IPS-11a (cell line): Measurements from ENCODE around the gene CHD5.

Source experiments
- H3K4me3 ChIP-seq: one replicate; pipeline ENCODE4 v1.5.1; 2013; ENCODE audit warnings: low read depth, low read length, control low read depth

Gene CHD5

DNA sequence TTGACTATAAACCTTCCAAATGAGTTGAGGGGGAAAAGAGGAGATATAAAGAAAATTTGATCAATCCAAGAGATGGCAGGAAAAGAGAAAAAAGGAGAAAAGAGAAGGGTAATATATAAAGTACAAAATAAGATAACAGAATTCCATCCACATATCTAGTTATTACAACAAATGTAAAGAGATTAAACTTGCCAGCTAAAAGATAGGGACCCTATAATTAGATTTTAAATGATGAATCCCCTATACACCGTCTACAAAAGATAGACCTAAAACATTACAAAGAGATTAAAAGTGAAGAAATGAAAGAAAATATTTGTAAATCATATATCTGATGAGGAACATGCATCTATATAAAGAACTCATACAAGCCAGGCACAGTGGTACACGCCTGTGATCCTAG is 63.1 kb downstream of the CHD5 start:
- no peak overlapping the region for H3K4me3 ChIP-seq

DNA sequence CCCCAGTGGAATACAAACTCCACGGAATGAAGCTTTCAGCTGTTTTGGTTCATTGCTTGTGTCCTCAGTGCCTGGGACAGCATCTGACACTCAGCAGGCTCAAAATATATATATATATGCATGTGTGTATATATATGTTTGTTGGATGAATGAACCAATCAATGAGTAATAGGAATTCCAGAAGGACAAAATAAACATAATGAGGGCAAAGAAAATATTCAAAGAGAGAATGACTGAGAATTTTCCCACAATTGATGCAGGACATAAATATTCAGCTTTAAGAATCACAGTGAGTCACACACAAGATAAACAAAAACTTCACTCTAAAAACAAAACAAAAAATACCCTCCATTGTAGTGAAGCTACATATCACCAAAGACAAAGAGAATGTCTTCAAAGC is 64.0 kb downstream of the CHD5 start:
- H3K4me3 ChIP-seq = no peak overlapping the region

GRCh38 chr1:6113745-6114144 is 66.4 kb downstream of the CHD5 start:
- H3K4me3 ChIP-seq = no peak overlapping the region

DNA sequence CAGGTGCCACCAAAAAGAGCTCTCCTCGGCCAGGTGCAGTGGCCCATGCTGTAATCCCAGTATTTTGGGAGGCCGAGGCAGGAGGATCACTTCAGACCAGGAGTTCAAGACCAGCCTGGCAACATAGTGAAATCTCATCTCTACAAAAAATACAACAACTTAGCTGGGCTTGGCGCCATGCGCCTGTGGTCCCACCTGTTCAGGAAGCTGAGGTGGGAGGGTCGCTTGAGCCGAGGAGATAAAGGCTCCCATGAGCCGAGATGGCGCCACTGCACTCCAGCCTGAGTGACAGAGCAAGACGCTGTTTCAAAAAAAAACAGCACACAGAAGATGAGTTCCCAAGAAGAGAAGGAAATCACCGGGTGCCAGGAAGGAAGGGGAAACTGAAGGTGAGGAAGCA is 67.0 kb downstream of the CHD5 start:
- H3K4me3 ChIP-seq = no peak overlapping the region

- no peak overlapping the region for H3K4me3 ChIP-seq
Measured at GRCh38 chr1:6112690-6113005, 67.5 kb downstream of the CHD5 start.

DNA sequence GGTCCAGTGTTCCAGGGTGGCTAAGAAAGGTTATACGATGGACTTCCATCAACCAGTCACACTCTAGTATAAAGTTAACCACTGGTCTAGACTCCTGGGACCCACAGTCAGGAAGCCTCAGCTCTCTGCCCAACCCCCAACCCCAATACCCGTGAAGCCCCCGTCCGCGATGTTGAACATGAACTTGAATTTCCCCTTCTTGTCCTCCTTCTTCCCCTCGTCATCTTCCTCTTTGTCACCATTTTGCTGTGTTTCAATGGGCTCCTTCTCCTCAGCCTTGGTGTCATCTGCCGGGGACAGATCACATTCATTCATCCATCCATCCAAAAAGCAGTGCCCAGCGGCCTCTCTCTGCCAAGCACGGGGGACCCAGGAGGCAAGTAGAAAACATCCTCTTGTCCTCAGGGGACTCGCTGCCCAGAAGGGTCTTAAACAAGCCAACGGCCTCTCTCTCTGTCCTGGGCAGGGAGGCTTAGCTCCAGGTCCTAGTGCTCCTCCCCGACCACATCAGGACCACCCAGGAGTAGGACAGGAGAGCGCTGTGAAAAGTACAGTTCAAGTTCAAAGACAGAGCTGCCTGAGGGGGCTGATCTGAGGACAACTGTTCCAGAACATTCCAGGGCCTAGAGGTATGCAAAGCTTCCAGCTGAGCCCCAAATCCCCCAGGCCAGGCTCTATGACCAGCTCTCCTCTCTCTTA is 68.0 kb downstream of the CHD5 start:
- H3K4me3 ChIP-seq = no peak overlapping the region

DNA sequence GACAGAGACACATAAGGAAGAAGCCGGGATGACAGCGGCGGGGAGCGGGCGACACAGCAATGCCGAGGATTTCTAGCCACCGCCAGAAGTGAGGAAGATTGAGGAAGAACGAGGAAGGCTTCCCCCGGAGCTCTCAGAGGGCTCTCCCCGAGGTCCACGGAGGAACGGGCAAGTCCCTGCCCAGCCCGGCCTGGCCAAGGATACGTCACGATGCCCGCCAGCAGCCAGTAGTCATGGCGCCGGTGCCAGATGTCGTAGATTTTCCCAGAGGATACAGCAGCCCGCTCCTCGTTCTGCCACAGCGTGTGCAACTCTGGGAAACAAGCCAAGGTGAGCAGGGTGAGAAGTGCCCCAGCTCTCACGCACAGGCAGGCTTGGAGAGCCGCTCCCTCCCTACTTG is 68.5 kb downstream of the CHD5 start:
- no peak overlapping the region for H3K4me3 ChIP-seq

DNA sequence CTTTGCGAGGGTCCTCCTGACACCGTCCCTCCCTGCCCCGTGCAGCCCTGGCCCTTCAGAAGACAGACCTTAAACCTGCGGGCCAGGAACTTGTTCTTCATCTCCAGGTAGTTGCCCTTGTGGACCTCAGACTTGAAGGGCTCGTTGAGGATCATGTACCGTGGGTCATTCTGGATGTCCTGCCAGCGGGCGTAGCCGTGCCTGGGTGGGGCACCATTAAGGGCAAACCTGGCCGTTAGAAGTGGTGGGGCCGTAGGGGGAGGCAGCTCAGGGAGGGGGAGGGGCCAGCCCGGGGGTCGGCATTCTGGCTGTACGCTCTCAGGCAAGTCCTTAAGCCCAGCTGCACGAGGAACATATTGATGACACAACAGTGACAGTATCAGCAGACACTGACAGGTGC is 69.8 kb downstream of the CHD5 start:
- H3K4me3 ChIP-seq = no peak overlapping the region

GRCh38 chr1:6109688-6110087 is 70.4 kb downstream of the CHD5 start:
- H3K4me3 ChIP-seq = no peak overlapping the region

GRCh38 chr1:6108937-6109614 is 71.0 kb downstream of the CHD5 start:
- no peak overlapping the region for H3K4me3 ChIP-seq

DNA sequence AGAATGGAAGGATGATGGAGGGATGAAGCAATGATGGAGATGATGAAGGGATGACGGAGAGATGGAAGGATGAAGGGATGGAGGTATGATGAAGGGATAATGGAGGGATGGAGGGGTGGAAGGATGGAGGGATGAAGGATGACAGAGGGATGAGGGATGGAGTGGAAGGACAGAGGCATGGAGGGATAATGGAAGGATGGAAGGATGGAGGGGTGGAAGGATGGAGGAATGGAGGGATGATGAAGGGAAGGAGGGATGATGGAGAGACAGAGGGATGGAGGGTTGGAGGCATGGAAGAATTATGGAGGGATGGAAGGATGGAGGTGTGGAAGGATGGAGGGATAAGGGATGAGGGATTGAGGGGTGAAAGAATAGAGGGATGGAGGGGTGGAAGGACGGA is 71.6 kb downstream of the CHD5 start:
- no peak overlapping the region for H3K4me3 ChIP-seq

DNA sequence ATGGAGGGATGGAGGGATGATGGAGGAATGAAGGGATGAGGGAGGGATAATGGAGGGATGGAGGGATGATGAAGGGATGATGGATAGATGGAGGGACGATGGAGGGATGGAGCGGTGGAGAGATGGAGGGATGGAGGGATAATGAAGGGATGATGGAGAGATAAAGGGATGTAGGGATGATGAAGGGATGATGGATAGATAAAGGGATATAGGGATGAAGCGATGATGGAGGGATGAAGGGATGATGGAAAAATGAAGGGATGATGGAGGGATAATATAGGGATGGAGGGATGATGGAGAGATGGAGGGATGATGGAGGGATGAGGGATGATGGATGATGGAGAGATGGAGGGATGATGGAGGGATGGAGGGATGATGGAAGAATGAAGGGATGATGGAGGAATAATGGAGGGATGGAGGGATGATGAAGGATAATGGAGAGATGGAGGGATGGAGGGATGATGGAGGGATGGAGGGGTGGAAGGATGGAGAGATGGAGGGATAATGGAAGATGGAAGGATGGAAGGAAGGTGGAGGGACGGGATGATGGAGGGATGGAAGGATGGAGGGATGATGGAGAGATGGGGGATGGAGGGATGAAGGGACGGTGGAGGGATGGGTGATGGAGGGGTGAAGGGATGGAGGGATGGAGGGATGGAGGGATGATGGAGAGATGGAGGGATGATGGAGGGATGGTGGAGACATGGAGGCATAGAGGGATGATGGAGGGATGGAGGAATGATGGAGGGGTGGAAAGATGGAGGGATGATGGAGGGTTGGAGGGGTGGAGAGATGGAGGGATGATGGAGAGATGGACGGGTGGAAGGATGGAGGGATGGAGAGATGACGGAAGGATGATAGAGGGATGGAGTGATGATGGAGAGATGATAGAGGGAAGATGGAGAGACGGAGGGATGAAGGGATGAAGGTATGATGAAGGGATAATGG is 72.4 kb downstream of the CHD5 start:
- H3K4me3 ChIP-seq = no peak overlapping the region

DNA sequence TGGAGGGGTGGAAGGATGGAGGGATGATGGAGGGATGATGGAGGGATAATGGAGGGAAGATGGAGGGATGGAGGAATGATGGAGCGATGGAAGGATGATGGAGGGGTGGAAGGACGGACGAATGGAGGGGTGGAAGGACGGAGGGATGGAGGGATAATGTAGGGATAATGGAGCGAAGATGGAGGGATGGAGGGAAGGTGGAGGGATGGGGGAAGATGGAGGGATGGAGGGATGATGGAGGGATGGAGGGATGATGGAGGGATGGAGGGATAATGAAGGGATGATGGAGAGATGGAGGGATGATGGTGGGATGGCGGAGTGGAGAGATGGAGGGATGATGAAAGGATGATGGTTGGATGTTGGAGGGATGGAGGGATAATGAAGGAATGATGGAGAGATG is 73.1 kb downstream of the CHD5 start:
- no peak overlapping the region for H3K4me3 ChIP-seq

- no peak overlapping the region for H3K4me3 ChIP-seq
Measured at GRCh38 chr1:6106321-6106731, 73.8 kb downstream of the CHD5 start.

DNA sequence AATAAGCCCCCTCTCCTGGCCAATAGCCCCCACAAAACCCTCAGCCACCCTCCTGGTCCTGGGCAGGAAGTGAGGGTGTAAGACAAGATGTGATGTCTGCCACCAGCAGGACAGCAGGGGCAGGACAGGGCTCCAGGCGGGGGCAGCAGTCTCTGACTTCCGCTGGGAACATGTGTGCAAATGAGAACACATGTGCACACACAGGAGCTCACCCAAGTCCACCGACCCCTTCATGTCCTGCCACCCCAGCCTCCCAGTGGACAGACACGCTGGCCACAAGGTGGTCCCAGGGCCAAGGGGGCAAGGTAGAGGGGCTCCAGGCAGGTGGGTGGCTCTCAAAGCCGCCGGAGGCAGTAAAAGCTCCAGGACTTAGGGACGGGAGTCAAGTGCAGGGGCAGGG is 74.4 kb downstream of the CHD5 start:
- no peak overlapping the region for H3K4me3 ChIP-seq

DNA sequence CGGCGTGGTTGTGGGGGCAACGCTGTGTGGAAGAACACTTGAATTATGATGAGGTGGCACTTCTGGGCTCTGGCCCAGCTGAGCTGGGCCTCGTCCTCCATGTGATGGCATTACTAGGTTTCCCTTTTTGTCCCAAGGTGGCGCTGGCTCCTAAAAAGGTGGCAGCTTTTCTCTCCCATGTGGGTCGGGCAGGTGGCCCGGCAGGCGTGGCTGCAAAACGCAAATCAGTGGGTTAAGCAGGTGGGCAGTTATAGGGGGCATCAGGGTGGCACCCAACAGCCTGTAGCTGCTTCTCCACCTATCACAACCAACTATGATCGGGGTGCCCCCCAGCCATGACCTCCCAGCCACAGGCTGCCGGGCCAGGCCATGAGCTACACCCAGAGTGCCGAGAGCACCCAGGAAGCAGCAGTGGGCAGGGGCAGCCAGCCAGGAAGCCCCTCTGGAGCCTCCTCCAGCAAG is 74.9 kb downstream of the CHD5 start:
- no peak overlapping the region for H3K4me3 ChIP-seq

- no peak overlapping the region for H3K4me3 ChIP-seq
Measured at GRCh38 chr1:6104631-6105030, 75.5 kb downstream of the CHD5 start.

- H3K4me3 ChIP-seq = no peak overlapping the region
Measured at GRCh38 chr1:6103854-6104530, 76.1 kb downstream of the CHD5 start.

GRCh38 chr1:6103111-6103853 is 76.8 kb downstream of the CHD5 start:
- no peak overlapping the region for H3K4me3 ChIP-seq

GRCh38 chr1:6102532-6102845 is 77.6 kb downstream of the CHD5 start:
- no peak overlapping the region for H3K4me3 ChIP-seq
